ENCODE measurements around the gene ZNF45. TPM values are rescaled to one million over a fixed set of nuclear protein-coding genes. Genes with fewer than 3 reads are reported as not detected.

The ZNF45 gene
- total and polyA plus RNA-seq, 3 experiments from 2014 or later: 10.0 to 15.0 (median 11.7) TPM

DNA sequence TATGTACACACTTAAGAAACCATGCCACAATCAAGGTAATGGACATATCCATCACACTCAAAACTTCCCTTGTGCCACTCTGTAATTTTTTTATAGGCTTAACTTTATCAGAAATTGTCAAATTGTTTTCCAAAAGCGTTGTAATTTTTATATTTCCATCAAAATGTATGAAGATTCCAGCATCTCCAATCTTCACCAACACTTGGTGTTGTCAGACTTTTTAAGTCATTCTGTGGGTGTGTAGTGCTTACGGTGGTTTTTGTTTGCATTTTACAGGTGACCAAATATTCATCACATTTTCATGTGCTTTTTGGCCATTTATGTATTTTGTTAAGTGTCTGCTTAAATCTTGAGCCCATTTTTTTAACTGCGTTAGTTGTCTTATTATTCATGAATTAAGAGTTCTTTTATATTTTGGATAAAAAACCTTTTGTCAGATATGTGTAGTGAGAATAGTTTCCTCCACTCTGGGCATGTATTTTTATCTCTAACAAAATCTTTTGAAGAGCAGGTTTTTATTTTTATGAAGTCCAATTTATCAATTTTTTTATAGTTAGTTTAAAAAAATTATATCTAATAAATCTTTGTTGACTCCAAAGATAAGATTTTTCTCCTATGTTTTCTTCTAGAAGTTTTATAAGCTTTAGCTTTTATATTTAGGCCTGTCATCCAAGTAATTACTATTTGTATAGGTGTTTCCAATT, 4.6 kb upstream of the ZNF45 start:
- peaks cover 8 to 16% (median 13%) of the 10 kb centered on the region in 5 donors for H3K9me3 Mint-ChIP-seq
- ChIA-PET CTCF (no interaction called here), POLR2A (no interaction called here)
- H3K36me3 ChIP-seq (ENCODE audit: insufficient read depth, low read length): no peaks in the 10 kb centered on the region
- peaks cover 17 to 27% of the 10 kb centered on the region in 2 donors for H3K27me3 Mint-ChIP-seq
- peaks cover 2 to 14% (median 7%) of the 10 kb centered on the region in 3 donors for H3K36me3 Mint-ChIP-seq
- DNase-seq: no peak
- no peaks in the 10 kb centered on the region for H3K9me3 ChIP-seq (ENCODE audit: low read length)
- no peak overlapping the region for H3K4me3 ChIP-seq (ENCODE audit: low read length)
- H3K4me1 Mint-ChIP-seq: peaks cover 9 to 14% (median 12%) of the 10 kb centered on the region in 3 donors
- peaks cover 4% of the 10 kb centered on the region for H3K4me1 ChIP-seq (ENCODE audit: insufficient read depth, low read length)
- no peak overlapping the region for H3K27ac Mint-ChIP-seq
- H3K27me3 ChIP-seq (ENCODE audit: insufficient read depth, low read length, poor library complexity, severe bottlenecking): no peaks in the 10 kb centered on the region
- H3K27ac ChIP-seq (ENCODE audit: low read depth, low read length): no peak overlapping the region
- no peak overlapping the region for H3K4me3 Mint-ChIP-seq

- Mint-ChIP-seq H3K9me3 (peaks cover 7 to 11% (median 8%) of the 10 kb centered on the region in 5 donors), H3K4me1 (peaks cover 24 to 43% (median 35%) of the 10 kb centered on the region in 3 donors), H3K27ac (peak overlapping the region in 2 of 8 donors; percentile 47 to 98), H3K27me3 (peaks cover 8% of the 10 kb centered on the region in 2 donors), H3K36me3 (peaks cover 11 to 31% (median 22%) of the 10 kb centered on the region in 3 donors), H3K4me3 (peak overlapping the region in 6 of 7 donors; percentile 59 to 97 (median 95))
- H3K4me1 ChIP-seq (ENCODE audit: insufficient read depth, low read length): peaks cover 13% of the 10 kb centered on the region
- H3K27me3 ChIP-seq (ENCODE audit: insufficient read depth, low read length, poor library complexity, severe bottlenecking): no peaks in the 10 kb centered on the region
- H3K27ac ChIP-seq (ENCODE audit: low read depth, low read length): no peak overlapping the region
- H3K36me3 ChIP-seq (ENCODE audit: insufficient read depth, low read length): peaks cover 13% of the 10 kb centered on the region
- H3K4me3 ChIP-seq (ENCODE audit: low read length): no peak overlapping the region
- ChIA-PET CTCF (interaction anchor here (1.9 kb wide), 1 partner anchor 15 kb away, joined by 8 read pairs; the partner anchor contains the start of gene ZNF221), POLR2A (no interaction called here)
- no peak for DNase-seq
- no peaks in the 10 kb centered on the region for H3K9me3 ChIP-seq (ENCODE audit: low read length)
Observed at GRCh38 chr19:43936188-43936587, 1.1 kb upstream of the ZNF45 start.

GRCh38 chr19:43934055-43934984, 762 bp downstream of the ZNF45 start:
- H3K27me3 ChIP-seq (ENCODE audit: insufficient read depth, low read length, poor library complexity, severe bottlenecking): no peaks in the 10 kb centered on the region
- H3K9me3 ChIP-seq (ENCODE audit: low read length): no peaks in the 10 kb centered on the region
- peak overlapping the region; percentile 73 for H3K4me3 ChIP-seq (ENCODE audit: low read length)
- H3K4me1 Mint-ChIP-seq: peaks cover 29 to 50% (median 43%) of the 10 kb centered on the region in 3 donors
- H3K36me3 Mint-ChIP-seq: peaks cover 22 to 49% (median 34%) of the 10 kb centered on the region in 3 donors
- H3K36me3 ChIP-seq (ENCODE audit: insufficient read depth, low read length): peaks cover 26% of the 10 kb centered on the region
- H3K27me3 Mint-ChIP-seq: peaks cover 0 to 2% of the 10 kb centered on the region in 2 donors
- DNase-seq: no peak
- peaks cover 13% of the 10 kb centered on the region for H3K4me1 ChIP-seq (ENCODE audit: insufficient read depth, low read length)
- H3K4me3 Mint-ChIP-seq: peak overlapping the region; percentile 94 to 97 (median 97)
- peak overlapping the region; percentile 77 for H3K27ac ChIP-seq (ENCODE audit: low read depth, low read length)
- ChIA-PET POLR2A (interaction anchor here (0.6 to 1.2 kb wide), 3 partner anchors 67 to 566 kb away, joined by 3 to 4 read pairs (median 4); partner anchors contain the start of genes ZNF180 and ZNF235), CTCF (interaction anchor here (1.2 to 1.9 kb wide), 3 partner anchors 16 to 161 kb away, joined by 3 to 8 read pairs (median 7); partner anchors contain the start of genes ZNF221 and ZNF222)
- H3K9me3 Mint-ChIP-seq: peaks cover 0 to 2% (median 0%) of the 10 kb centered on the region in 5 donors
- peak overlapping the region; percentile 86 to 98 (median 94) for H3K27ac Mint-ChIP-seq

GRCh38 chr19:43928820-43929219, 6.3 kb downstream of the ZNF45 start:
- Histone ChIP-seq H3K27ac (ENCODE audit: low read depth, low read length) (no peak overlapping the region), H3K27me3 (ENCODE audit: insufficient read depth, low read length, poor library complexity, severe bottlenecking) (no peaks in the 10 kb centered on the region), H3K4me1 (ENCODE audit: insufficient read depth, low read length) (peaks cover 2% of the 10 kb centered on the region), H3K36me3 (ENCODE audit: insufficient read depth, low read length) (peaks cover 67% of the 10 kb centered on the region), H3K4me3 (ENCODE audit: low read length) (no peak overlapping the region), H3K9me3 (ENCODE audit: low read length) (no peaks in the 10 kb centered on the region)
- CTCF ChIA-PET: no interaction called here
- Mint-ChIP-seq H3K27me3 (no peaks in the 10 kb centered on the region), H3K9me3 (peaks cover 0 to 24% (median 5%) of the 10 kb centered on the region in 5 donors), H3K27ac (no peak overlapping the region), H3K4me1 (peaks cover 15 to 34% (median 22%) of the 10 kb centered on the region in 3 donors), H3K36me3 (peaks cover 57 to 90% (median 83%) of the 10 kb centered on the region in 3 donors), H3K4me3 (peak overlapping the region in 1 of 7 donors; percentile 26)
- POLR2A ChIA-PET: no interaction called here
- DNase-seq: no peak

DNA sequence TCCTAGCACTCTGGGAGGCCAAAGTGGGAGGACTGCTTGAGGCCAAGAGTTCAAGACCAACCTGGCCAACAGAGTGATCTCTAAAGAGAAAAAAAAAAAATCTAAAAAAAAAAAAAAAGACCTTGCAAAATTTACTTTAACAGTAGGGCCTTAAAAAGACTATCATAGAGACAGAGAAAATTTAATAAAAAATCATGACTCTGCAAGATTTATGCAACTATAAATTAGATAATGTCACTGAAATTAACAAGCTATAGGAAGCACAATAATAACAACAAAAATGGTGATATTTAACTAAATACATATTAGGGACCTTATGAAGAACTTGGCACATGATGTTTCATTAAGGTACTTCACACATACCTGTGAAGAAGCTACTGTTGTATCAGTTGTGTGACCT, 11.2 kb downstream of the ZNF45 start:
- CTCF ChIA-PET: no interaction called here
- DNase-seq: no peak
- Histone ChIP-seq H3K4me1 (ENCODE audit: insufficient read depth, low read length) (no peaks in the 10 kb centered on the region), H3K27ac (ENCODE audit: low read depth, low read length) (no peak overlapping the region), H3K9me3 (ENCODE audit: low read length) (peaks cover 8% of the 10 kb centered on the region), H3K27me3 (ENCODE audit: insufficient read depth, low read length, poor library complexity, severe bottlenecking) (no peaks in the 10 kb centered on the region), H3K36me3 (ENCODE audit: insufficient read depth, low read length) (peaks cover 79% of the 10 kb centered on the region), H3K4me3 (ENCODE audit: low read length) (no peak overlapping the region)
- Mint-ChIP-seq H3K27me3 (no peaks in the 10 kb centered on the region), H3K4me1 (peaks cover 0 to 5% (median 0%) of the 10 kb centered on the region in 3 donors), H3K36me3 (peaks cover 75 to 97% (median 95%) of the 10 kb centered on the region in 3 donors), H3K9me3 (peaks cover 22 to 63% (median 30%) of the 10 kb centered on the region in 5 donors), H3K4me3 (no peak overlapping the region), H3K27ac (no peak overlapping the region)
- POLR2A ChIA-PET: no interaction called here

DNA sequence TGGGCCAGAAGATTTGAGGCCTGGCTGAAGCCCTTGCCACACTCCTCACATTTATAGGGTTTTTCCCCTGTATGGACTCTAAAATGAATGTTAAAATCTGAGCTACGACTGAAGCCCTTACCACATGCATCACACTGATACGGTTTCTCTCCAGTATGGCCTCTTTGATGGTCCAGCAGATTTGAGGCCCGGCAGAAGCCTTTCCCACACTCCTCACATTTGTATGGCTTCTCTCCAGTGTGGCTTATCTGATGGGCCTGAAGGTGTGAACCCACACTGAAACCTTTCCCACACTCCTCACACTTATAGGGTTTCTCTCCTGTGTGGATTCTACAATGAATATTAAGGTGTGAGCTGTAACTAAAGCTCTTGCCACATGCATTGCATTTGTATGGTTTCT, 21.0 kb downstream of the ZNF45 start:
- Histone ChIP-seq H3K36me3 (ENCODE audit: insufficient read depth, low read length) (peaks cover 56% of the 10 kb centered on the region), H3K27me3 (ENCODE audit: insufficient read depth, low read length, poor library complexity, severe bottlenecking) (no peaks in the 10 kb centered on the region), H3K4me1 (ENCODE audit: insufficient read depth, low read length) (no peaks in the 10 kb centered on the region), H3K9me3 (ENCODE audit: low read length) (peaks cover 79% of the 10 kb centered on the region), H3K4me3 (ENCODE audit: low read length) (peak overlapping the region; percentile 8), H3K27ac (ENCODE audit: low read depth, low read length) (no peak overlapping the region)
- no peak overlapping the region for H3K4me3 Mint-ChIP-seq
- peaks cover 70 to 98% (median 94%) of the 10 kb centered on the region in 5 donors for H3K9me3 Mint-ChIP-seq
- no peak overlapping the region for H3K27ac Mint-ChIP-seq
- ChIA-PET CTCF (no interaction called here), POLR2A (no interaction called here)
- no peaks in the 10 kb centered on the region for H3K4me1 Mint-ChIP-seq
- H3K36me3 Mint-ChIP-seq: peaks cover 43 to 90% (median 64%) of the 10 kb centered on the region in 3 donors
- DNase-seq: no peak
- no peaks in the 10 kb centered on the region for H3K27me3 Mint-ChIP-seq

GRCh38 chr19:43913383-43913782, 21.7 kb downstream of the ZNF45 start:
- H3K4me1 Mint-ChIP-seq: no peaks in the 10 kb centered on the region
- ChIA-PET CTCF (no interaction called here), POLR2A (interaction anchor here (0.5 kb wide), 1 partner anchor 9 kb away, joined by 3 read pairs; no protein-coding TSS in a partner anchor)
- H3K4me1 ChIP-seq (ENCODE audit: insufficient read depth, low read length): no peaks in the 10 kb centered on the region
- H3K4me3 ChIP-seq (ENCODE audit: low read length): no peak overlapping the region
- H3K9me3 Mint-ChIP-seq: peaks cover 77 to 98% (median 95%) of the 10 kb centered on the region in 5 donors
- H3K27ac Mint-ChIP-seq: no peak overlapping the region
- DNase-seq: no peak
- no peaks in the 10 kb centered on the region for H3K27me3 ChIP-seq (ENCODE audit: insufficient read depth, low read length, poor library complexity, severe bottlenecking)
- no peak overlapping the region for H3K4me3 Mint-ChIP-seq
- peaks cover 49% of the 10 kb centered on the region for H3K36me3 ChIP-seq (ENCODE audit: insufficient read depth, low read length)
- H3K27me3 Mint-ChIP-seq: no peaks in the 10 kb centered on the region
- H3K9me3 ChIP-seq (ENCODE audit: low read length): peaks cover 74% of the 10 kb centered on the region
- H3K27ac ChIP-seq (ENCODE audit: low read depth, low read length): no peak overlapping the region
- peaks cover 36 to 88% (median 57%) of the 10 kb centered on the region in 3 donors for H3K36me3 Mint-ChIP-seq
